ENCODE data around the gene PML. TPM values are rescaled to one million over a fixed set of nuclear protein-coding genes. Genes with fewer than 3 reads are reported as not detected.

Gene PML
- total RNA-seq, 1 experiment from 2014 or later = 47.7 TPM

- no peak for TF ChIP-seq STAT6 (CRISPR knock-in tag; conservative IDR thresholded peaks at IDR 0.05; ENCODE audit: low read depth)
- TF ChIP-seq ZNF281 (CRISPR knock-in tag; IDR thresholded peaks at IDR 0.05) = no peak
- no peak for TF ChIP-seq FOXP4 (CRISPR knock-in tag; IDR thresholded peaks at IDR 0.05)
Observed at GRCh38 chr15:73947651-73948050, 46.9 kb upstream of the PML start (continued).

- POLR2A ChIA-PET = no interaction called here
- TF ChIP-seq TP53 (CRISPR knock-in tag; IDR thresholded peaks at IDR 0.05) (no peak), GABPB1 (CRISPR knock-in tag; IDR thresholded peaks at IDR 0.05) (no peak), ESRRA (CRISPR knock-in tag; IDR thresholded peaks at IDR 0.05; ENCODE audit: borderline replicate concordance) (no peak), CREB1 (CRISPR knock-in tag; IDR thresholded peaks at IDR 0.05) (no peak), ZNF121 (CRISPR knock-in tag; IDR thresholded peaks at IDR 0.05) (no peak), CREM (CRISPR knock-in tag; IDR thresholded peaks at IDR 0.05) (no peak), E2F5 (CRISPR knock-in tag; IDR thresholded peaks at IDR 0.05) (no peak), USF1 (CRISPR knock-in tag; IDR thresholded peaks at IDR 0.05) (no peak), E2F4 (CRISPR knock-in tag; IDR thresholded peaks at IDR 0.05; ENCODE audit: borderline replicate concordance, low read depth) (no peak), MXD4 (CRISPR knock-in tag; IDR thresholded peaks at IDR 0.05; ENCODE audit: borderline replicate concordance) (no peak), STAT6 (CRISPR knock-in tag; conservative IDR thresholded peaks at IDR 0.05; ENCODE audit: low read depth) (no peak), ATF6 (CRISPR knock-in tag; IDR thresholded peaks at IDR 0.05) (no peak)
- Mint-ChIP-seq H3K4me3 (no peak overlapping the region), H3K4me1 (peaks cover 10% of the 10 kb centered on the region), H3K27me3 (ENCODE audit: low read depth) (peaks cover 3% of the 10 kb centered on the region; the same call in 1 of the 2 replicates), H3K9me3 (no peaks in the 10 kb centered on the region), H3K36me3 (no peaks in the 10 kb centered on the region), H3K27ac (no peak overlapping the region)
- ATAC-seq (no peak), DNase-seq (ENCODE audit: low spot score) (no peak)
- CTCF ChIA-PET = interaction anchor here (1.3 to 7.3 kb wide), 5 partner anchors 12 to 100 kb away, joined by 3 to 93 read pairs (median 7); partner anchors contain the start of gene LOXL1
Observed at GRCh38 chr15:73948396-73948795, 46.1 kb upstream of the PML start.
